Adipose tissue (tissue), 3 donors: ENCODE measurements around the gene NSUN2. TPM values are rescaled to one million over a fixed set of nuclear protein-coding genes. Genes with fewer than 3 reads are reported as not detected.

Experiments used
- H3K27ac ChIP-seq: one replicate; pipeline ENCODE4 v1.5.1; 2013; ENCODE audit warnings: low read depth, low read length
- WGBS, 3 donors: extraction: QIAGEN DNeasy Blood & Tissue Kit; methylation state at CpG; one replicate each; pipeline ENCODE4 v1.1.7; 2013; 5-methylcytosine and 5-hydroxymethylcytosine counted together
- polyA plus RNA-seq, 3 donors: library from polyadenylated mRNA; stranded (reverse); fragments of 200-250 nt; gene quantifications; one replicate each; pipeline ENCODE4 v1.2.3, GENCODE V29; 2013
- donor health status: healthy with polysubstance abuse.
- donor health status: Bipolar disorder and iron deficiency.
- donor health status: healthy.

Gene NSUN2
- polyA plus RNA-seq, 3 donors = 19.1 to 42.5 (median 26.0) TPM

GRCh38 chr5:6551955-6552313 lies 80.9 kb downstream of the NSUN2 start:
- no peak overlapping the region for H3K27ac ChIP-seq
- 88 to 91% (median 90%) methylated on average over 6 of the region's 6 CpGs for WGBS, 3 donors

- H3K27ac ChIP-seq = no peak overlapping the region
- WGBS, 3 donors = 85 to 88% (median 86%) methylated on average over 16 to 17 of the region's 17 CpGs
Measured at GRCh38 chr5:6551287-6551954, 81.4 kb downstream of the NSUN2 start.

- 87 to 93% (median 92%) methylated on average over 7 of the region's 7 CpGs for WGBS, 3 donors
- H3K27ac ChIP-seq = no peak overlapping the region
Measured at GRCh38 chr5:6550628-6551027, 82.2 kb downstream of the NSUN2 start.

Other genes with a start within 250 kb of the NSUN2 start
- under 1 TPM; 0.47 to 0.90 (median 0.54) TPM for gene UBE2QL1, start 184.2 kb downstream of the NSUN2 start, polyA plus RNA-seq
- gene SRD5A1, start 396 bp upstream of the NSUN2 start, polyA plus RNA-seq = 1 to 10 TPM; 1.8 to 6.0 (median 2.8) TPM
- 10 to 100 TPM in 1 of 3 donors, 1 to 10 TPM in 2; 6.2 to 14.8 (median 9.1) TPM for gene TENT4A, start 80.4 kb upstream of the NSUN2 start, polyA plus RNA-seq